ENCODE measurements around the gene DBP. TPM values are rescaled to one million over a fixed set of nuclear protein-coding genes. Genes with fewer than 3 reads are reported as not detected.

DBP gene
- total RNA-seq, 1 experiment from 2014 or later: 12.6 TPM

GRCh38 chr19:48664476-48664875 is 27.3 kb upstream of the DBP start:
- no peak overlapping the region for H3K14ac ChIP-seq (ENCODE audit: insufficient read depth, low read length)
- Mint-ChIP-seq H3K4me1 (0 out of 4 replicates have a peak, but pooled peaks cover 0 to 6% of the 10 kb centered on the region in 2 experiments), H3K9me3 (peaks cover 7 to 12% of the 10 kb centered on the region in 2 experiments; a peak in 4 of 5 replicates), H3K27ac (no peak overlapping the region), H3K4me3 (no peak overlapping the region), H3K27me3 (ENCODE audit: low read depth) (peaks cover 12% of the 10 kb centered on the region), H3K36me3 (ENCODE audit: insufficient read depth in 1 of 3, low read depth in 3 of 3) (peaks cover 0 to 7% (median 7%) of the 10 kb centered on the region in 3 experiments; a peak in 4 of 7 replicates)
- H3K79me2 ChIP-seq (ENCODE audit: insufficient read depth, low read length): no peaks in the 10 kb centered on the region
- H2BK15ac ChIP-seq (ENCODE audit: low read depth, low read length): no peak overlapping the region
- H3T11ph ChIP-seq (ENCODE audit: low read length): no peak overlapping the region
- no peak overlapping the region for H4K91ac ChIP-seq (ENCODE audit: insufficient read length, low read depth, low read length)
- H4K8ac ChIP-seq (replicated peaks; ENCODE audit: insufficient read length, low read depth, low read length): no peak overlapping the region
- H3K23ac ChIP-seq (ENCODE audit: insufficient read length, low read depth, low read length): no peak overlapping the region
- no peak overlapping the region for H2AK5ac ChIP-seq (ENCODE audit: insufficient read length, low read length)
- H2BK12ac ChIP-seq (ENCODE audit: insufficient read length, low read depth, low read length): no peak overlapping the region
- H4K5ac ChIP-seq (ENCODE audit: insufficient read length, low read depth, low read length): no peak overlapping the region
- no peak overlapping the region for H3K27ac ChIP-seq (ENCODE audit: insufficient read length, low read depth, low read length)
- H3K79me1 ChIP-seq (ENCODE audit: insufficient read depth, low read depth, low read length, poor library complexity, severe bottlenecking): no peaks in the 10 kb centered on the region
- H4K20me1 ChIP-seq (ENCODE audit: control insufficient read depth, insufficient read depth, insufficient read length): peaks cover 2% of the 10 kb centered on the region
- no peak for TF ChIP-seq CTCF (conservative IDR thresholded peaks at IDR 0.05)
- no peak overlapping the region for H2BK120ac ChIP-seq (ENCODE audit: low read depth, low read length, poor library complexity, severe bottlenecking)
- H3K18ac ChIP-seq (ENCODE audit: insufficient read length, low read depth, low read length): no peak overlapping the region
- H3K4me1 ChIP-seq (ENCODE audit: insufficient read depth, low read length): no peaks in the 10 kb centered on the region
- no peak overlapping the region for H3K56ac ChIP-seq (ENCODE audit: insufficient read length, low read depth, low read length)
- no peak overlapping the region for H2AFZ ChIP-seq (ENCODE audit: low read length)
- H3K27me3 ChIP-seq (ENCODE audit: insufficient read depth, low read length): no peaks in the 10 kb centered on the region
- H2BK5ac ChIP-seq (ENCODE audit: insufficient read length, low read length): no peak overlapping the region
- H3K23me2 ChIP-seq (ENCODE audit: insufficient read length, low read depth, low read length, poor library complexity, severe bottlenecking): no peaks in the 10 kb centered on the region
- H2BK20ac ChIP-seq (ENCODE audit: low read depth, low read length, poor library complexity, severe bottlenecking): no peak overlapping the region
- no peak overlapping the region for H3K9ac ChIP-seq (ENCODE audit: extremely low read depth, insufficient read length, low read length)
- H3K9me3 ChIP-seq (ENCODE audit: control insufficient read depth, low read depth, low read length): no peaks in the 10 kb centered on the region
- H3K4me2 ChIP-seq (ENCODE audit: insufficient read depth, insufficient read length, low read length): no peak overlapping the region
- WGBS (ENCODE audit: extremely low coverage, insufficient read length, low lambda C conversion rate): no CpG with 5 or more reads among the region's 14 CpGs
- no peak for DNase-seq
- no peak overlapping the region for H3K4ac ChIP-seq (ENCODE audit: low read depth, low read length)
